ENCODE data around the gene PRR12. TPM values are rescaled to one million over a fixed set of nuclear protein-coding genes. Genes with fewer than 3 reads are reported as not detected.
A peak's percentile ranks its signal among the peaks of the same experiment; 100 is the strongest.

Gene PRR12
- total RNA-seq, 2 experiments from 2014 or later: 41.7 to 42.2 TPM

DNA sequence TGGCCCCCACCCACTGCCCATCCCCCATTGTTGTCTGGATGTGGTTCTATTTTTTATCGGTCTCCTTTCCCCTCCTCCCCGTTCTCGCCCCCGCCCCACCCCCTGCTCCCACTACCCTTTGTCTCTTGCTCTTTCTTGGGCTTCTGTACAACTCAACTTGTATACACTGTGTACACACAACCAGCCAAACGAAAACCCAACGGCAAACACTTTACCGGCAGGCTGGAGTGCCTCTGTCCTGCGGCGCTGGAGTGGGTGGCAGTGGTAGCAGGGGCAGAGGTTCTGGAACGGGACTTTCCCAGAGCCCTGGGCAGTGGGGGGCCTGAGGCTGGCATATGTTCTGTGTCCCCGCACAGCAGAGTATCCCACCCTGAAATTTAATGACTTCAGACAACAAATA lies 35.2 kb downstream of the PRR12 start:
- no peak overlapping the region for H3K27ac Mint-ChIP-seq
- H3K27ac ChIP-seq (ENCODE audit: low read depth in 1 of 2, low read length in 2 of 2): no peak overlapping the region
- CTCF ChIA-PET: no interaction called here
- no peak for ATAC-seq (ENCODE audit: poor library complexity)
- peaks cover 44% of the 10 kb centered on the region for H3K36me3 Mint-ChIP-seq (ENCODE audit: low read depth)
- POLR2A ChIA-PET: no interaction called here
- no peaks in the 10 kb centered on the region for H3K4me1 ChIP-seq (ENCODE audit: insufficient read depth, low read length)
- H3K9me3 ChIP-seq (ENCODE audit: control insufficient read depth in 1 of 2, insufficient read depth in 1 of 2, low read length in 2 of 2): no peaks in the 10 kb centered on the region
- H3K36me3 ChIP-seq (ENCODE audit: insufficient read depth, low read length): peaks cover 33% of the 10 kb centered on the region
- H3K4me1 Mint-ChIP-seq (ENCODE audit: low read depth): peaks cover 5% of the 10 kb centered on the region
- H3K27me3 ChIP-seq (ENCODE audit: control insufficient read depth in 1 of 2, insufficient read depth in 2 of 2, low read length in 2 of 2): no peaks in the 10 kb centered on the region
- TF ChIP-seq, protein P1, sequence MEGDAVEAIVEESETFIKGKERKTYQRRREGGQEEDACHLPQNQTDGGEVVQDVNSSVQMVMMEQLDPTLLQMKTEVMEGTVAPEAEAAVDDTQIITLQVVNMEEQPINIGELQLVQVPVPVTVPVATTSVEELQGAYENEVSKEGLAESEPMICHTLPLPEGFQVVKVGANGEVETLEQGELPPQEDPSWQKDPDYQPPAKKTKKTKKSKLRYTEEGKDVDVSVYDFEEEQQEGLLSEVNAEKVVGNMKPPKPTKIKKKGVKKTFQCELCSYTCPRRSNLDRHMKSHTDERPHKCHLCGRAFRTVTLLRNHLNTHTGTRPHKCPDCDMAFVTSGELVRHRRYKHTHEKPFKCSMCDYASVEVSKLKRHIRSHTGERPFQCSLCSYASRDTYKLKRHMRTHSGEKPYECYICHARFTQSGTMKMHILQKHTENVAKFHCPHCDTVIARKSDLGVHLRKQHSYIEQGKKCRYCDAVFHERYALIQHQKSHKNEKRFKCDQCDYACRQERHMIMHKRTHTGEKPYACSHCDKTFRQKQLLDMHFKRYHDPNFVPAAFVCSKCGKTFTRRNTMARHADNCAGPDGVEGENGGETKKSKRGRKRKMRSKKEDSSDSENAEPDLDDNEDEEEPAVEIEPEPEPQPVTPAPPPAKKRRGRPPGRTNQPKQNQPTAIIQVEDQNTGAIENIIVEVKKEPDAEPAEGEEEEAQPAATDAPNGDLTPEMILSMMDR (IDR thresholded peaks at IDR 0.05): no peak
- H3K9me3 Mint-ChIP-seq: no peaks in the 10 kb centered on the region
- H3K4me3 Mint-ChIP-seq: no peak overlapping the region
- DNase-seq: no peak
- no peak overlapping the region for H3K4me3 ChIP-seq (ENCODE audit: low read length)
- H3K27me3 Mint-ChIP-seq: no peaks in the 10 kb centered on the region
- intact Hi-C loops (cut with DNase I, micrococcal nuclease): no loop called here

DNA sequence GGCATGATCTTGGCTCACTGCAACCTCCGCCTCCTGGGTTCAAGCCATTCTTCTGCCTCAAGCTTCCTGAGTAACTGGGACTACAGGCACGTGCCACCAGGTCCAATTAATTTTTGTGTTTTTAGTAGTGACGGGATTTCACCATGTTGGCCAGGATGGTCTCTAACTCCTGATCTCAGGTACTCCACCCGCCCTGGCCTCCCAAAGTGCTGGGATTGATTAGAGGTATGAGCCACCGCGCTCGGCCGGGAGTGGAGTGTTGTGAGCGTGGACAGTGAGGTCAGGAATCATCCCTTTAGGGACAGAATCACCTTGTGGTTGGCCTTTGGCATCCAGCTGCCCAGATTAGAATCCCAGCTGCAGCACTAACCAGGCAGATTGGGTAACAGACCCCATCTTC lies 38.7 kb downstream of the PRR12 start:
- H3K4me1 ChIP-seq (ENCODE audit: insufficient read depth, low read length): no peaks in the 10 kb centered on the region
- ATAC-seq (ENCODE audit: poor library complexity) (no peak), DNase-seq (no peak)
- no peaks in the 10 kb centered on the region for H3K27me3 ChIP-seq (ENCODE audit: control insufficient read depth in 1 of 2, insufficient read depth in 2 of 2, low read length in 2 of 2)
- ChIA-PET CTCF (no interaction called here), POLR2A (interaction anchor here (2.5 kb wide), 1 partner anchor 10 kb away, joined by 11 read pairs; the partner anchor contains the start of gene RRAS)
- no peaks in the 10 kb centered on the region for H3K27me3 Mint-ChIP-seq
- H3K36me3 ChIP-seq (ENCODE audit: insufficient read depth, low read length): peaks cover 13% of the 10 kb centered on the region
- no peaks in the 10 kb centered on the region for H3K4me1 Mint-ChIP-seq (ENCODE audit: low read depth)
- intact Hi-C loops (cut with DNase I, micrococcal nuclease): no loop called here
- TF ChIP-seq, protein P1 (IDR thresholded peaks at IDR 0.05): no peak
- no peaks in the 10 kb centered on the region for H3K9me3 Mint-ChIP-seq
- H3K4me3 ChIP-seq (ENCODE audit: low read length): no peak overlapping the region
- no peak overlapping the region for H3K4me3 Mint-ChIP-seq
- H3K9me3 ChIP-seq (ENCODE audit: control insufficient read depth in 1 of 2, insufficient read depth in 1 of 2, low read length in 2 of 2): no peaks in the 10 kb centered on the region
- H3K36me3 Mint-ChIP-seq (ENCODE audit: low read depth): peaks cover 16% of the 10 kb centered on the region
- H3K27ac ChIP-seq (ENCODE audit: low read depth in 1 of 2, low read length in 2 of 2): no peak overlapping the region
- H3K27ac Mint-ChIP-seq: no peak overlapping the region

DNA sequence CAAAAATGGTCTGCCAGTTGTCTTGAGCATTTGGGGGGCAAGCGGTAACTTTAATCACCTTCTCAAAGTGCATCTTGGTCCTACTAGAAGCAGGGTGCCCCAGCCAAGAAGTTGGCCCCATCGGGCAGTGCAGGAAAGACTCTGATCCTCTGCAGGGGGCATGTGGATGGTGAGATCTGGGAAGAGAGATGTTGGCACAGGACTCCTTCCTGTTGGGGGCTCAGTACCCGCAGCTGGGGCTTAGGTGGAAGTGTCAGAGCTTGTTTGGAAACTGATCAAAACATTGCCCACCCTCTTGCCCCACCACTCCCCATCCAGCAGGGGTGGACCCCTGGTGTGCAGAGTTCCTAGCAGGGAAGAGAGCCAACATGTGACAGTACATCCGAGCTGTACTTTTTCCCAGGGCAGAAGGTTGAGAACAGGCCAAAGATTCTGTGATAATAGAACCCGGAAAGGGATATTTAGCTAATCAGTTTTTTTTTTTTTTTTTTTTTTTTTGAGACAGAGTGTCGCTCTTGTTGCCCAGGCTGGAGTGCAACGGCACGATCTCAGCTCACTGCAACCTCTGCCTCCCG lies 40.1 kb downstream of the PRR12 start:
- H3K4me1 Mint-ChIP-seq (ENCODE audit: low read depth): no peaks in the 10 kb centered on the region
- ATAC-seq (ENCODE audit: poor library complexity) (no peak), DNase-seq (no peak)
- no peak overlapping the region for H3K4me3 ChIP-seq (ENCODE audit: low read length)
- no peak overlapping the region for H3K27ac ChIP-seq (ENCODE audit: low read depth in 1 of 2, low read length in 2 of 2)
- ChIA-PET POLR2A (interaction anchor here (1.1 to 2.5 kb wide), 4 partner anchors 9 to 46 kb away, joined by 3 to 11 read pairs (median 7); partner anchors contain the start of genes PRMT1, PRR12 and RRAS), CTCF (interaction anchor here (0.7 kb wide), 1 partner anchor 575 kb away, joined by 3 read pairs; no protein-coding TSS in a partner anchor)
- no peaks in the 10 kb centered on the region for H3K4me1 ChIP-seq (ENCODE audit: insufficient read depth, low read length)
- intact Hi-C loops (cut with DNase I, micrococcal nuclease): no loop called here
- peaks cover 12% of the 10 kb centered on the region for H3K36me3 Mint-ChIP-seq (ENCODE audit: low read depth)
- H3K4me3 Mint-ChIP-seq: no peak overlapping the region
- H3K27me3 Mint-ChIP-seq: no peaks in the 10 kb centered on the region
- TF ChIP-seq, protein P1 (IDR thresholded peaks at IDR 0.05): no peak
- peaks cover 5% of the 10 kb centered on the region for H3K36me3 ChIP-seq (ENCODE audit: insufficient read depth, low read length)
- H3K9me3 Mint-ChIP-seq: no peaks in the 10 kb centered on the region
- no peaks in the 10 kb centered on the region for H3K27me3 ChIP-seq (ENCODE audit: control insufficient read depth in 1 of 2, insufficient read depth in 2 of 2, low read length in 2 of 2)
- peak overlapping the region; percentile 61 for H3K27ac Mint-ChIP-seq
- H3K9me3 ChIP-seq (ENCODE audit: control insufficient read depth in 1 of 2, insufficient read depth in 1 of 2, low read length in 2 of 2): no peaks in the 10 kb centered on the region
